MM.1S (cell line): ENCODE results near the gene SUSD1.

Experiments used
- DNase-seq: peaks from one replicate; pipeline ENCODE4 v3.0.0-alpha.2; 2015
- H2AFZ ChIP-seq: fragments of 300-600 bp; sonication (generic); 2 replicates; pipeline ENCODE4 v1.6.0; 2016; ENCODE audit warnings: antibody characterized with exemption, low read length
- H3F3A ChIP-seq: fragments of 300-600 bp; sonication (generic); 2 replicates; pipeline ENCODE4 v1.6.1; 2016; ENCODE audit warnings: mild to moderate bottlenecking, antibody characterized with exemption, low read length, moderate library complexity, mixed read lengths; ENCODE audit not compliant: insufficient read depth
- H3K27ac ChIP-seq: fragments of 300-600 bp; sonication (generic); 2 replicates; pipeline ENCODE4 v1.5.1; 2016; ENCODE audit warnings: mild to moderate bottlenecking, low read length
- H3K27me3 ChIP-seq: fragments of 300-600 bp; sonication (generic); replicated peaks from 2 replicates; pipeline ENCODE4 v1.6.0; 2016; ENCODE audit warnings: low read length; ENCODE audit not compliant: insufficient read depth
- H3K36me3 ChIP-seq: fragments of 300-600 bp; sonication (generic); replicated peaks from 2 replicates; pipeline ENCODE4 v1.6.1; 2016; ENCODE audit warnings: mild to moderate bottlenecking, low read length, mixed read lengths; ENCODE audit not compliant: insufficient read depth
- H3K4me1 ChIP-seq: fragments of 300-600 bp; sonication (generic); 2 replicates; pipeline ENCODE4 v1.6.1; 2016; ENCODE audit warnings: low read length, mixed read lengths
- H3K4me2 ChIP-seq: fragments of 300-600 bp; sonication (generic); 2 replicates; pipeline ENCODE4 v1.6.0; 2016; ENCODE audit warnings: low read depth, low read length
- H3K4me3 ChIP-seq: fragments of 300-600 bp; sonication (generic); 2 replicates; pipeline ENCODE4 v1.5.1; 2016; ENCODE audit warnings: low read length, mixed read lengths
- H3K79me2 ChIP-seq: fragments of 300-600 bp; sonication (generic); 2 replicates; pipeline ENCODE4 v1.6.1; 2016; ENCODE audit warnings: mixed run types, low read length, mixed read lengths
- H3K9ac ChIP-seq: fragments of 300-600 bp; sonication (generic); 2 replicates; pipeline ENCODE4 v1.6.1; 2016; ENCODE audit warnings: low read length, mixed read lengths
- H3K9me2 ChIP-seq: fragments of 300-600 bp; sonication (generic); replicated peaks from 2 replicates; pipeline ENCODE4 v1.6.1; 2016; ENCODE audit warnings: mild to moderate bottlenecking, low read length, mixed read lengths; ENCODE audit not compliant: insufficient read depth
- H3K9me3 ChIP-seq: fragments of 300-600 bp; sonication (generic); replicated peaks from 2 replicates; pipeline ENCODE4 v1.6.1; 2016; ENCODE audit warnings: mild to moderate bottlenecking, low read length, mixed read lengths; ENCODE audit not compliant: insufficient read depth
- H4K20me1 ChIP-seq: fragments of 300-600 bp; sonication (generic); 2 replicates; pipeline ENCODE4 v1.6.1; 2016; ENCODE audit warnings: mild to moderate bottlenecking, low read length, moderate library complexity, mixed read lengths; ENCODE audit not compliant: insufficient read depth
- CTCF ChIP-seq: fragments of 300-600 bp; sonication (generic); IDR thresholded peaks from 2 replicates; pipeline ENCODE4 v1.5.1; 2016; ENCODE audit warnings: antibody characterized with exemption, low read length, mixed read lengths
- EZH2 ChIP-seq: fragments of 300-600 bp; sonication (generic); optimal IDR thresholded peaks from 2 replicates; pipeline ENCODE3; 2017; ENCODE audit warnings: low read depth, mild to moderate bottlenecking, antibody characterized with exemption, low read length, mixed read lengths
- EZH2phosphoT487 ChIP-seq: fragments of 300-600 bp; sonication (generic); IDR thresholded peaks from 2 replicates; pipeline ENCODE4 v1.6.1; 2018; ENCODE audit warnings: antibody characterized with exemption, low read length

SUSD1 gene

GRCh38 chr9:112032743-112033142, 142.4 kb downstream of the SUSD1 start:
- Histone ChIP-seq H4K20me1 (no peaks in the 10 kb centered on the region), H3K4me2 (peak overlapping the region; percentile 85; the same call in 1 of the 2 replicates), H3K27ac (peak overlapping the region; percentile 72; the same call in 1 of the 2 replicates), H3K4me1 (peaks cover 45% of the 10 kb centered on the region), H3F3A (peaks cover 24% of the 10 kb centered on the region), H3K9me2 (no peaks in the 10 kb centered on the region), H3K27me3 (no peaks in the 10 kb centered on the region; the same call in 1 of the 2 replicates), H3K36me3 (no peaks in the 10 kb centered on the region), H3K79me2 (no peaks in the 10 kb centered on the region), H3K9me3 (no peaks in the 10 kb centered on the region), H3K4me3 (peak overlapping the region; percentile 12; the same call in 1 of the 2 replicates), H3K9ac (no peak overlapping the region), H2AFZ (no peak overlapping the region)
- TF ChIP-seq EZH2phosphoT487 (no peak), EZH2 (no peak), CTCF (no peak)
- DNase-seq, result no peak

- peak; percentile 88 for DNase-seq
- Histone ChIP-seq H3K9me3 (no peaks in the 10 kb centered on the region), H3K4me3 (peak overlapping the region; percentile 18), H2AFZ (0 out of 2 replicates have a peak overlapping the region, but pooled peaks have one; percentile 6), H3K9me2 (no peaks in the 10 kb centered on the region), H3K4me2 (peak overlapping the region; percentile 85), H3K27ac (peak overlapping the region; percentile 72; the same call in 1 of the 2 replicates), H3K4me1 (peaks cover 38% of the 10 kb centered on the region), H4K20me1 (no peaks in the 10 kb centered on the region), H3F3A (peaks cover 18% of the 10 kb centered on the region), H3K36me3 (no peaks in the 10 kb centered on the region), H3K9ac (no peak overlapping the region), H3K27me3 (no peaks in the 10 kb centered on the region; the same call in 1 of the 2 replicates), H3K79me2 (no peaks in the 10 kb centered on the region)
- TF ChIP-seq EZH2phosphoT487 (no peak), CTCF (no peak), EZH2 (no peak)
These were observed 143.1 kb downstream of the SUSD1 start for GRCh38 chr9:112032009-112032408.

- Histone ChIP-seq H3K27ac (peak overlapping the region; percentile 72; the same call in 1 of the 2 replicates), H3K4me3 (peak overlapping the region; percentile 18), H3K4me2 (peak overlapping the region; percentile 85), H3K9me2 (no peaks in the 10 kb centered on the region), H3F3A (peaks cover 18% of the 10 kb centered on the region), H3K9ac (no peak overlapping the region), H3K27me3 (no peaks in the 10 kb centered on the region; the same call in 1 of the 2 replicates), H3K9me3 (no peaks in the 10 kb centered on the region), H3K4me1 (peaks cover 36% of the 10 kb centered on the region), H4K20me1 (no peaks in the 10 kb centered on the region), H3K79me2 (no peaks in the 10 kb centered on the region), H3K36me3 (no peaks in the 10 kb centered on the region), H2AFZ (no peak overlapping the region)
- TF ChIP-seq EZH2phosphoT487, result no peak
- no peak for TF ChIP-seq EZH2
- TF ChIP-seq CTCF, result no peak
- peak; percentile 46 for DNase-seq
These were observed 143.7 kb downstream of the SUSD1 start for GRCh38 chr9:112031400-112031799.
